A673 (cell line): ENCODE data around the gene CHAD. TPM values are rescaled to one million over a fixed set of nuclear protein-coding genes. Genes with fewer than 3 reads are reported as not detected.
A peak's percentile ranks its signal among the peaks of the same experiment; 100 is the strongest.

ENCODE experiments used
- BruUV-seq: library from RNA; stranded (reverse); fragments of 400-500 nt; replicated peaks from 2 replicates; lab custom pipeline; 2021; lab: Mats Ljungman, UMichigan
- CTCF ChIA-PET: fragments of 300-600 bp; sonication (Branson Sonifier 250); formaldehyde crosslinking; loops from one replicate; lab custom pipeline; 2022; ENCODE audit warnings: antibody characterized with exemption; lab: Charles Lee
- POLR2A ChIA-PET: fragments of 300-600 bp; sonication (Branson Sonifier 250); formaldehyde crosslinking; loops from one replicate; lab custom pipeline; 2022; ENCODE audit warnings: antibody characterized with exemption; ENCODE audit not compliant: low non-redundant PET; lab: Charles Lee
- DNase-seq: peaks from one replicate; pipeline ENCODE4 v3.0.0-alpha.2; 2015; ENCODE audit warnings: low spot score
- H3K27ac ChIP-seq: fragments of 200-600 bp; sonication (generic); 2 replicates; pipeline ENCODE4 v1.5.1; 2016; ENCODE audit warnings: mixed run types, low read depth, mild to moderate bottlenecking, mixed read lengths, antibody characterized with exemption, low read length; ENCODE audit not compliant: poor library complexity, severe bottlenecking
- H3K27me3 ChIP-seq: fragments of 200-600 bp; sonication (generic); replicated peaks from 2 replicates; pipeline ENCODE4 v1.6.1; 2017; ENCODE audit warnings: mixed run types, low read depth, mild to moderate bottlenecking, mixed read lengths, antibody characterized with exemption, low read length; ENCODE audit not compliant: insufficient read depth, poor library complexity
- H3K36me3 ChIP-seq: fragments of 200-600 bp; sonication (generic); 2 replicates; pipeline ENCODE4 v1.6.1; 2016; ENCODE audit warnings: mixed run types, mild to moderate bottlenecking, mixed read lengths, antibody characterized with exemption, low read length; ENCODE audit not compliant: insufficient read depth, poor library complexity, severe bottlenecking
- H3K4me1 ChIP-seq: fragments of 200-600 bp; sonication (generic); 2 replicates; pipeline ENCODE4 v1.6.1; 2017; ENCODE audit warnings: mixed run types, mild to moderate bottlenecking, mixed read lengths, antibody characterized with exemption, low read length; ENCODE audit not compliant: insufficient read depth, poor library complexity, severe bottlenecking
- H3K4me3 ChIP-seq: fragments of 200-600 bp; sonication (generic); 2 replicates; pipeline ENCODE4 v1.5.1; 2016; ENCODE audit warnings: low read depth, mixed run types, mild to moderate bottlenecking, mixed read lengths, low read length; ENCODE audit not compliant: poor library complexity, severe bottlenecking
- H3K9me3 ChIP-seq: fragments of 200-600 bp; sonication (generic); 2 replicates; pipeline ENCODE4 v1.6.1; 2016; ENCODE audit warnings: mixed run types, low read depth, mild to moderate bottlenecking, mixed read lengths, antibody characterized with exemption, low read length; ENCODE audit not compliant: poor library complexity, severe bottlenecking
- CTCF ChIP-seq: fragments of 300-800, 200-600 bp; sonication (generic); conservative IDR thresholded peaks from 2 replicates; pipeline ENCODE4 v1.5.1; 2017; ENCODE audit warnings: low read depth, mild to moderate bottlenecking, antibody characterized with exemption, low read length, moderate library complexity, mixed read lengths
- EZH2 ChIP-seq: fragments of 200-600 bp; sonication (generic); IDR thresholded peaks from 2 replicates; pipeline ENCODE4 v1.6.1; 2017; ENCODE audit warnings: borderline replicate concordance, low read depth, mild to moderate bottlenecking, mixed read lengths, antibody characterized with exemption, low read length; ENCODE audit not compliant: poor library complexity, severe bottlenecking
- intact Hi-C: fragments of 100-400 bp; cut with micrococcal nuclease; formaldehyde crosslinking; loops from one replicate; pipeline ENCODE4 v1.10.0; 2022; ENCODE audit not compliant: unreplicated experiment
- total RNA-seq: library from RNA; stranded (reverse); gene quantifications from 2 replicates; pipeline ENCODE4 v1.2.3, GENCODE V29; 2021

Gene CHAD
- total RNA-seq, 1 experiment from 2014 or later, result not detected

- intact Hi-C loops, result no loop called here
- TF ChIP-seq EZH2 (no peak), CTCF (no peak)
- ChIA-PET CTCF (interaction anchor here (1.6 kb wide), 1 partner anchor 46 kb away, joined by 3 read pairs; no protein-coding TSS in a partner anchor), POLR2A (interaction anchor here (0.6 kb wide), 1 partner anchor 423 kb away, joined by 4 read pairs; the partner anchor contains the start of gene TOB1)
- Histone ChIP-seq H3K4me3 (no peak overlapping the region), H3K9me3 (no peaks in the 10 kb centered on the region), H3K4me1 (peaks cover 14% of the 10 kb centered on the region), H3K27me3 (no peaks in the 10 kb centered on the region), H3K27ac (no peak overlapping the region), H3K36me3 (no peaks in the 10 kb centered on the region)
- DNase-seq, result peak; percentile 53
- BruUV-seq, result no TSS peak
These were observed 25.1 kb downstream of the CHAD start for GRCh38 chr17:50443505-50443974.

DNA sequence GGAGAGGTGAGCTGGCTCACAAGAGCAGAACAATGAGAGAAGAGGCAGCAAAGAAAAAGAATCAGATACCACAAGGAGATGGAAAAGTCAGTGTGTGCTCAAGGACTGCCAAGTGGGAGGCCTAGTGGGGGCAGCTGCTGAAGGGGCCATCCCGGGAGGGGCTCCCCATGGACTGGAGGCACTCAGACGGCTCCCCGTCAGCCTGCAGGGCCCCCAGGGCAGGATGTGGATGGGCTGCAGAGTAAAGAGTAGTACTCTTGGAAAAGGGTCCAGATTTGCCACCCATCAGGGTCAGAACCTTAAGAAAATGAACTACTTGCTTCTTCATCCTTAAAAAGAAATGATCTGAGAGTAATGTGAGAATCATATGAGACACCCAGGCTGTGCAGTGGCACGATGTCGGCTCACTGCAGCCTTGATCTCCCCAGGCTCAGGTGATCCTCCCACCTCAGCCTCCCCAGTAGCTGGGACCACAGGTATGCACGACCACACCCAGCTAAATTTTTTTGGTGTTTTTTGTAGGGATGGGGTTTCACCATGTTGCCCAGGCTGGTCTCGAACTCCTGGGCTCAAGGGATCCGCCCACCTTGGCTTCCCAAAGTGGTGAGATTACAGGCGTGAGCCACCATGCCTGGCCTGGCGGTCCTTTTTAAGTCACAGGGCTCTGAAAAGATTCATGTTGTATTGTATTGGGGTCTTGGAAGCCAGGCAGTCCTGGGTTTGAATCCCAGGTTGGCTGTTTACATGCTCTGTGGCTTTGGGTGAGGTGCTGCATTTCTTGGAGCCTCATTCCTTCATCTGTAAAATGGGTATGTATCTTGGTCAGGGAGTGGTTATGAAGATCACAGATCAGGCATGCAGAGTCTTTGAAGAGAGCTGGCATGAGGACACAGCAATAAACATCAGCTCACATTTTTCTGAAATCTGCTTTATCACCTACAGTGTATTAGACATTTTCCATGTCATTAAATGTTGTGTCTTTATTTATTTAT lies 27.5 kb downstream of the CHAD start:
- no peak overlapping the region for H3K27ac ChIP-seq
- no peaks in the 10 kb centered on the region for H3K9me3 ChIP-seq
- peaks cover 14% of the 10 kb centered on the region for H3K4me1 ChIP-seq
- H3K4me3 ChIP-seq, result no peak overlapping the region
- intact Hi-C loops, result no loop called here
- no TSS peak for BruUV-seq
- no peaks in the 10 kb centered on the region for H3K27me3 ChIP-seq
- CTCF ChIA-PET, result no interaction called here
- POLR2A ChIA-PET, result no interaction called here
- TF ChIP-seq EZH2, result no peak
- TF ChIP-seq CTCF, result no peak
- DNase-seq, result no peak
- no peaks in the 10 kb centered on the region for H3K36me3 ChIP-seq

GRCh38 chr17:50440172-50440837 lies 28.4 kb downstream of the CHAD start:
- CTCF ChIA-PET, result no interaction called here
- Histone ChIP-seq H3K4me1 (peaks cover 14% of the 10 kb centered on the region), H3K9me3 (no peaks in the 10 kb centered on the region), H3K4me3 (no peak overlapping the region), H3K27me3 (no peaks in the 10 kb centered on the region), H3K36me3 (no peaks in the 10 kb centered on the region), H3K27ac (no peak overlapping the region)
- TF ChIP-seq CTCF (no peak), EZH2 (no peak)
- BruUV-seq, result no TSS peak
- intact Hi-C loops, result no loop called here
- DNase-seq, result no peak
- POLR2A ChIA-PET, result no interaction called here
